ENCODE results near the gene UBE2H. TPM values are rescaled to one million over a fixed set of nuclear protein-coding genes. Genes with fewer than 3 reads are reported as not detected.
"Not testable (repeated sequence)": the region's sequence is repeated elsewhere in the genome, so short reads cannot be mapped to it uniquely, and the experiment has no call there.

UBE2H gene
- total RNA-seq, 2 donors from 2014 or later = 30.0 to 35.5 TPM

DNA sequence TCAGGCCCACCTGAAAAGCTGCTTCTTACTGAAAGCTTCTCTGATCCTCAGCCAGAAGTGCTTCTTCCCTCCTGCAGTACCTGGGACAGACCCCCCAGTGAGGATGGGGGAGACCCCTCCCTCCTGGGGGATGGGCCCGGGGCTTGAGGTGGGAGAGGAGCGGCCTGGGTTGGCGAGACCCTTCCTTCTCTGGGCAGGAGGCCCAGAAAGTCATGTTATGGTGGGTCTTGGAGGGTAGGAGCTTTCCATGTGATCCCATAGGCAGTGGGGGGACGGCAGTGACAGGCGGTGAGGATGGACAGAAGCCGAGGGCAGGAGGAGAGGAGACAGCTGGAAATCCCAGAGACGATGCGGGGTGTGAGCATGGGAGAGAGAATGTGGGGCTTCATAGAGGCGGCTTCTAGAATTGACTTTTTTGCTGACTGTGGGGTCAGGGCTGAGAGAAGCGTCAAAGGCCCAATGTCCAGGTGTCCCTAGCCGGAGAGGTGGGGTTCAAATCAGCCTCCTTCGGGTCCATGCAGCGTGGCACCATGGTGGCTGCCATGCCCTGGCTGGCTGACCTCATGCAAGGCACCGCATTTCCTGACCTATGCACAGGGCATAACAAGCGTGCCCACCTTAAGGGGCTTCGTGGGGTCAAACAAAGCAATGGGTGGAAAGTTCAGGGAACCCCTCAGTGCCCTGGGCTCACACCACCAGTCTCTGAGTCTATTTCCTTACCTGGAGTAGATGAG lies 154.0 kb downstream of the UBE2H start:
- ATAC-seq (no peak), DNase-seq (ENCODE audit: low spot score in 2 of 2) (no peak)
- Mint-ChIP-seq H3K9me3 (no peaks in the 10 kb centered on the region), H3K36me3 (no peaks in the 10 kb centered on the region), H3K27ac (no peak overlapping the region)

DNA sequence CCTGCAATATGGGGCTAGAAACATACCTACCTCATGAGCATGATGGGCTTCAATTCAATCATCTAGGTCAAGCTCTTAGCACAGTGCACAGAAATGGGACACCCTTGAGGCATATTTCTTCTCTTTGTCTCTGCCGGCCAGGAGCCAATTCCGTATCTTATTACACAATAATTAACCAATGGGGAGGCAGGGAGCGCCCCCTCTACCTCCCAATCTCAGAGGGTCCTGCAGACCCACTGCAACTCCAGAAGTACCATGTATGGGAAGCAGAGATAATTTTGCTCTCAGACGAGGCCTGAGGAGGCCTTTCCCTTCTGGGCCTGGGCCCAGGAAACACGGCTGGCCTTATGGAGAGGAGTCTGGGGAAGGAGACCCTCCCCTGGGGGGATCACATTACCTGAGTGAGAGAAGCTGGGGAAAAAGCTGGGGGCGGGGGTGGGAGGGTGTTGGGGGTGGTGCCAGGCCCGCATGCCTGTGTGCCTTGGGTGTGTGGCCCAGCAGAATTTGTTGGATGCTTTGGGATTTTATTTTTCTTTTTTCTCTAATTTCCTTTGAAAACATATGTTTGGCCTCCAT lies 155.5 kb downstream of the UBE2H start:
- ATAC-seq (no peak), DNase-seq (ENCODE audit: low spot score in 2 of 2) (no peak)
- Mint-ChIP-seq H3K27ac (no peak overlapping the region), H3K9me3 (no peaks in the 10 kb centered on the region), H3K36me3 (no peaks in the 10 kb centered on the region)

DNA sequence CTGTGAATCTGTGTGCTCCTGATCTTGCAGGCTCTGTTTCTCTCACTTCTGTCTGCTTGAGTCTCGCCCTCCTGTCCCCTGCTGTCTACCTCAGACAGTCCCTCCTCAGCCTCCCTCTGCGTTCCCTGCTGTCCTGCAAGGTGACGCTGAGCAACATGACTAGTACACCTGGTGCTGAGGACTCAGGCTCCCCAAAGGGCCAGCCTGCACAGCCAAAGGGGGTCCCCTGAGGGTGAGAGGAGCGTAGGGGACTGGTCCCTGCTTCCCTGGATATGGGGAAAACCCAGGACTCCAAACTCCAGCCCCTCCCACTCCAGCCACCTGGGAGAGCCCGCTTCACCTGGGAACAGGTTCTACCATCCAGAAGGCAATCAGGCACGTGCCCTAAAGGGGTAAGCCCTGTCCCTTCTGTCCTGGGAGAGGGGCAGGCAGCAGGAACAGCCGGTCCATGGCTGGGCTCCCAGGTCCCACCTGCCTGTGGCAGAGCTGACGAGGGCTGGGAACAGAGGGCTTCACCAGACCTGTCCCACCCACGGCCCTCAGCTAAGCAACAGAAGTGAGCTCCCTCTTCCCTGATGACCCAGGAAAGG lies 156.5 kb downstream of the UBE2H start:
- DNase-seq (ENCODE audit: low spot score in 2 of 2) (no peak), ATAC-seq (no peak)
- no peaks in the 10 kb centered on the region for H3K9me3 Mint-ChIP-seq
- no peak overlapping the region for H3K27ac Mint-ChIP-seq
- no peaks in the 10 kb centered on the region for H3K36me3 Mint-ChIP-seq

DNA sequence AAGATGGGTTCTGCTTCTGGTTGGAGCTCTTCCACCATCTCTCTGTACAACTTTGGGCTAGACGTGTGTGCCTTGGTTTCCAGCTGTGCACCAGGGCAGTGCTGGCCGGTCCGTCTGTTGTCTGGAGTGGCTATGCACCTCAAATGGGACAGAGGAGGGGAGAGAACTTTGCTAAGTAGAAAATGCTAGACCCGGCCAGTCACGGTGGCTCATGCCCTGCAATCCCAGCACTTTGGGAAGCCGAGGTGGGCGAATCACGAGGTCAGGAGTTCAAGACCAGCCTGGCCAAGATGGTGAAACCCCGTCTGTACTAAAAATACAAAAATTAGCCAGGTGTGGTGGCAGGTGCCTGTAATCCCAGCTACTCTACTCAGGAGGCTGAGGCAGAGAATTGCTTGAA lies 158.3 kb downstream of the UBE2H start:
- not testable (repeated sequence) for H3K9me3 Mint-ChIP-seq; ATAC-seq; H3K36me3 Mint-ChIP-seq; DNase-seq (ENCODE audit: low spot score in 2 of 2); H3K27ac Mint-ChIP-seq

DNA sequence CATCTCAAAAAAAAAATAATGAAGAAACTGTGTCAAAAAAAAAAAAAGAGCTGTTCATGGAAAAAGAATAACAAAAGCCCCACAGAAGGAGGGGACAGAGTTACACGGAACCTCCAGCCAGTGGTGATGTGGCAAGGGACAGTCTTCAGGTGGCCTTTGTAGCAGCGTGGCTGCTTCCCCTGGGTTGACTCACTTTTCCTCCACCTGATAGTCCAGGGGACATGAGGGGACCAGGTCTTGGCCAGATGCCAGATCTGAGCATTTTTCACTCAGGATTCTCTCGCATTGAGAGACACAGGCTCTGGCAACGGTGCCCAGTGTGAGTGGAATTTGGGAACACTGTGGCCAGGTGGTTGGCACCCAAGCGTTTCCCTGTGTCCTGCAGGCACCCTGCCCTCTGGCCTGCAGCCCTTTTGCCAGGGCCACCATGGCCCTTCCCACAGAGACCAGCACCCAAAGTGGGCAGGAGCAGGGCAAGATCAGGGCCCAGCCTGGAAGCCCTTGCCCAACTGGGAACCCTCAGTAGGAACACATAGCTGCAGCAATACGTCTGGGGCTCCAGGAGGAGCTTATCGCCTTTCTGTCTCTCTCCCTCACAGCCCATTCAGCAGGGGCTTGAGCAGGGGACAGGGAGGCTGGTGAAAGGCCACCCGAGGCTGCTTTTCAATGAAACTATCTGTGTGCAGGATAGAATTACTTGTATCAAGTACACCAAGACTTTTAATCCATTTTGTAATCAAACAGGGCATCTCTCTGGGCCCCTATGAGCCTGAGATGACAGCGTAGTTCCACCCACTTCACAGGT lies 159.1 kb downstream of the UBE2H start:
- no peak for ATAC-seq
- DNase-seq (ENCODE audit: low spot score in 2 of 2) = no peak
- Mint-ChIP-seq H3K36me3 (no peaks in the 10 kb centered on the region), H3K9me3 (no peaks in the 10 kb centered on the region), H3K27ac (no peak overlapping the region)

DNA sequence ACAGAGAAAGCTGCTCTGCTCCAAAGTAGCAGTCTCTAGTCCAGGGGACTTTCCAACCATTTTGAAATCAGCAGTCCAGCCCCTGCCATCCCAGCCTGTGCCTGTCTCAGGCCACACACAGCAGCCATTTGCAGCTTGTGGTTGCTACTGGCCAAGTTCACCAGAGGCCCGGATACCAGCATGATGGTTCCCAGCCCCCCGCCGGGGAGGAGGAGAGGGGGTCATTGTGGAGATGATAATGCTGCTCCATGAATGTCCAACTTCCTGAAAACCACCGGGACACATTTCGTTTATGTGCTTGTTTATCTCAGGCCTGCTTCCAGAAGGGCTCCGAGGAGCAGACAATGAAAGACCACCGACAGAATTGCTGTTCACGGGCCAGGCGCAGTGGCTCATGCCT lies 160.0 kb downstream of the UBE2H start:
- ATAC-seq = no peak
- Mint-ChIP-seq H3K36me3 (no peaks in the 10 kb centered on the region), H3K27ac (no peak overlapping the region), H3K9me3 (no peaks in the 10 kb centered on the region)
- DNase-seq (ENCODE audit: low spot score in 2 of 2) = no peak

DNA sequence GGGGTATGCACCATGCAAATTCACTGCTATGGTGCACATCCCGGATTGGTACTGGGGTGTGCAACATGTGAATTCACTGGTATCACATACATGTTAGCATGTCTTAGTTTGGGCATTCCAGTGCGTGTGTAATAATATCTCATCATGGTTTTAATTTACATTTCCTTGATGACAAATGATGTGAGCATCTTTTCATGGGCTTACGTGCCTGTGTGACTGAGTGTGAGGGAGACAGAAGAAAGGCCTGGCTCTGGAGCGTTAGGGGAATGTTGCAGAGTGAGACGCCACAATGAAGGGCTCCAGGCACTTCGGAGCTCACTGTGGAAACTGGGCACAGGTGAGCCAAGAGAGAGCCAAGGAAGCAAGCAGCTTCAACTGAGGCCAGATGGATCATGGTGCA lies 162.6 kb downstream of the UBE2H start:
- Mint-ChIP-seq H3K9me3 (no peaks in the 10 kb centered on the region), H3K27ac (no peak overlapping the region), H3K36me3 (no peaks in the 10 kb centered on the region)
- DNase-seq (ENCODE audit: low spot score in 2 of 2) (no peak), ATAC-seq (no peak)

DNA sequence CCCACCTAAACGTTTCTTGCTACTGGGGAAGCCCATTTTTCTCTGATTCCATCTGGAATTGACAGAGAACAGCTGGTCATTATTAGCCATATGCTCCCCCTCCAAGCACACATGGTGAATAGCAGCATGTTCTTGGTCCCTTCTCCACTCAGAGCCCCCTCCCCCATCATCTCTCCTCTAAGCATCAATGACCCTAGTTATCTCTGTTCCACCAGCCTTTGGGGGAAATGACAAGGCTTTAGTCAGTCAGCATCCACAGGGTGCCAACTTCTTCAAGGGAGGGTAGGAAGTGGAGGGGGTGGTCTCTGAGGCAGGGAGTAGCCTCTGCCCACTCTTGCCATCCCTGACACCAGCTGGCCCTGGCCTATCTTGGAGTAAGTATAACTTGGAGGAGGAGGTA lies 163.1 kb downstream of the UBE2H start:
- no peak for DNase-seq (ENCODE audit: low spot score in 2 of 2)
- Mint-ChIP-seq H3K9me3 (no peaks in the 10 kb centered on the region), H3K27ac (no peak overlapping the region), H3K36me3 (no peaks in the 10 kb centered on the region)
- ATAC-seq = no peak

DNA sequence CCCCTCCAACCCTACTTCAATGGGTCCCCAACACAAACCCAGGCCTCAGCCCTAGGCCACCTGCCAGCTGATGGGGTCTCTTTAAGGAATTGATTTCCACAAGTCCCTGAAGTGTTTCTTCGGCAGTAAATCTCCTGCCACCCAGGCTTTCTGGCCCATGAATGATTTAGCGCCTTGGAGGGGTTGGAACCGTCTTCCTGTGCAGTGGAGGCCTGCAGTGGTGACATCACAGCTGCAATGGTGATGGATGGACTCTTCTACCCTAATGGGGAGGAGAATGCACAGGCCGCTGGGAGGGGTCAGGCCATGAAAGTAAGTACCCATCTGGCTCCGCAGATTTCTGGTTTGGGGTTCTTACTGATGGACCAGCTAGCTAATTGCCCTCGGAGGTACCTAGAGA lies 163.8 kb downstream of the UBE2H start:
- H3K36me3 Mint-ChIP-seq = no peaks in the 10 kb centered on the region
- H3K9me3 Mint-ChIP-seq = no peaks in the 10 kb centered on the region
- ATAC-seq = no peak
- H3K27ac Mint-ChIP-seq = no peak overlapping the region
- no peak for DNase-seq (ENCODE audit: low spot score in 2 of 2)

DNA sequence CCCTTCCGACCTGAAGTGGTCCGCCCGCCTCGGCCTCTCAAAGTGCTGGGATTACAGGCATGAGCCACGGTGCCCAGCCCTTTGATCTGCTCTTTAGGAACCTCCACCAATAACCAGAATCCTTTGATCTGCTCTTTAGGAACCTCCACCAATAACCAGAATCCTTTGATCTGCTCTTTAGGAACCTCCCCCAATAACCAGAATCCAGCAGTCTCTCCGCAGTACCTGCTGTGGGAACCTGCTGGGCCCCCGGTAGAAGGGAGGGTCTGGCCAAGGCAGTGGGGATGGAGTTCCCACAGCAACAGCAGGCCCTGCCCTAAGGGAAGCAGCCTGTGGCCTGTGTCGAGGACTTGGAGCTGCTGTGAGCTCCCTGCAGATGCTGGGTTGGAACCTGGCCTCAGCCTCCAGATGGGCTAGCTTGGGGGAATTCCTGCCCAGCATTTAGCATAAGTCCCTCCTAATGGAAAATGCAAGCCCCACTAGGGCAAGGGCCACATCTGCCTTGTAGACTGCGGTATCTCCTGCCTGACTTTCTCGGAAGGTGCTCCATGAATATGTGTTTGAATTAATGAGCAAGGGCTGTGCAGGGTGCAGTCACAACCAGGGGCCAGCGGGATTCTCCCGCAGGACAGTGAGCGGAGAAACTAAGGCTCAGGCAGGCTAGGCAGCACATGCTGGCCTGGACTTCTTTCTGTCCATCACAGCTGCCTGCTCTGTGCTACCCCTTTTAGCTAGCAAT lies 165.8 kb downstream of the UBE2H start:
- H3K27ac Mint-ChIP-seq = no peak overlapping the region
- peak in 1 of 2 donors; percentile 22 for ATAC-seq

DNA sequence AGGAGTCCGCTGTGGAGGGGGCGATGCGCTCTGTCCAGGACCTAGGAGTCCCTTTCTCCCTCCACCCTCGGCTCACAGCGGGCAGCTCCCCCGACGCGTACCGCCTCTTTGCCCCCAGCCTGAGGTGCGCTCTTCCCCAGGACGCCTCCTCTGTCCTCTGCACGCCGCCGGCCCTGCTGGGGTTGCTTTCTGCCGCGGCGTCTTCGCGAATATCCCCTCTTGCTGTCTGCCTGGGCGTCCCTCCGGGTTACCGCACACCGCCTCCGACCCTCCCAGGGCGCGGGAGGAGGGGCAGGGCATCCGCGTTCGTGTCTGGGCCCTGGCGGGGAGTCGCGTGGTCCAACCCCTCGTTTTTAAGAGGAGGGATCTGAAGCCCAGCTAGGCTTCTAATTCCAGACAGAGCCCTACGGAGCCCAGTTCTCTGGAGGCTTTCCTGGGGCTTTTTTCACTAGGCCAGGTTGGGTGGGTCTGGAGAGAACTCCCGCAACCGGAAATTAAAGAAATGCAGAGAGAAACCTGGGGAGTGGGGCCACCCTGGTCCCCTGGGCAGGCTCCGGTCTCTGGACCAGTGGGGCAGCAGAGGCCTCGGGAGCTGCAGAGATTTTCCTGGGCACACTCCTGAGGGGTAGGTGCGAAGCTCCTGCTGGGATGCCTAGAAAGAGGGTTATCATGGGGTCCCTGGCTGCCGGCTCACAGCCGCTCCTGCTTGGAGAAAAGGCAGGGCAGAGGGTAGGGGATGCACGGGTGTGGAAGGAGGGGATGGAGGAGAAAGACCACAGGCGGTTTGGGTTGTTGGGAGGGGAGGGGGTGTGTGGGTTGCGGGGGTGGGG lies 166.9 kb downstream of the UBE2H start:
- Mint-ChIP-seq H3K9me3 (no peaks in the 10 kb centered on the region), H3K36me3 (peaks cover 0 to 7% of the 10 kb centered on the region in 2 donors), H3K27ac (no peak overlapping the region)
- ATAC-seq = peak; percentile 12 to 13
- DNase-seq (ENCODE audit: low spot score in 2 of 2) = peak in 1 of 2 donors; percentile 15

More for the DNA sequence above, 165.8 kb downstream of the UBE2H start:
- Mint-ChIP-seq H3K9me3 (no peaks in the 10 kb centered on the region), H3K36me3 (peaks cover 0 to 7% of the 10 kb centered on the region in 2 donors)
- DNase-seq (ENCODE audit: low spot score in 2 of 2) = no peak

DNA sequence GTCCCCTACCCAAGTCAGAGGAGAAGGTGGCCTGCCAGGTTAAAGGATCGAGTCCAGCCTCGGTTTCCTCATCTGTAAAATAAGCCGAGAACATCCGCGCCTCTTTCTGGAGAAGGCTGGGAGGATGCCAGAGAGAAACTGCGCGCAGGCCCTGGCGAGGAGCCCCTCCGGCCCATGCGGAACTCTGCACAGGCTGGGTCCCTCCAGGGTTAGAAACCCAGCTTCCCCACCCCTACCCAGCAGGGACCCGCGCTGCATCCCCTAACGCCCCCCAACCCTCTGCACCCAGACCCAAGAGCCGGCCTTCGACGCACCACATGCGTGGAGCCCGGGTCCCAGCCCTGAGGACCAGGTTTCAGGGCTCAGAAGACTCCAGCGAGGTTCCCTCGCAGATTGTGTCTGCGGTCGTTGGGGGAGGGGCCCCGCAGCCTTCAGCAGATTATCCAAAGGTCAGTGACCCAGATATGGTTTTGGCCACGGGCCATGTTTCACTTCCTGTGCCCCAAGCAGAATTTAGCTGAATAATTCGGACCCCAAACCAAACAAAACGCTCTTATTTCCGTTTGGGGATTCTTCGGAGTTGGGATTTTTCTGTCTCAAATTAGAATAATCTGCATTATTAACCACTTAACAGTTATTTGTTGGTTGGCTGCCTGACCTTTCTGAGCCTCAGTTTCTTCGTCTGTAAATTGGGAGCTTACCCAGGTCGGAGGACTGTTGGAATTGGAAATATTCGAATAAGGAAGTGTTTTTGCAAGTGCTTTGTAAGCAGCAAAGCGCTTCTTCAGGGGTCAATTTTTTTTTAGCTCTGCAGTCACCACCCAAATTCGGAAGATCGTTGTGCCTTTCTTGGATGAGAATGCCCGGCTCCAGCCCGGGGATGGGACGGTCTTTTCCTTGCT lies 167.7 kb downstream of the UBE2H start:
- ATAC-seq (no peak), DNase-seq (ENCODE audit: low spot score in 2 of 2) (no peak)
- Mint-ChIP-seq H3K9me3 (no peaks in the 10 kb centered on the region), H3K36me3 (peaks cover 0 to 7% of the 10 kb centered on the region in 2 donors), H3K27ac (no peak overlapping the region)

DNA sequence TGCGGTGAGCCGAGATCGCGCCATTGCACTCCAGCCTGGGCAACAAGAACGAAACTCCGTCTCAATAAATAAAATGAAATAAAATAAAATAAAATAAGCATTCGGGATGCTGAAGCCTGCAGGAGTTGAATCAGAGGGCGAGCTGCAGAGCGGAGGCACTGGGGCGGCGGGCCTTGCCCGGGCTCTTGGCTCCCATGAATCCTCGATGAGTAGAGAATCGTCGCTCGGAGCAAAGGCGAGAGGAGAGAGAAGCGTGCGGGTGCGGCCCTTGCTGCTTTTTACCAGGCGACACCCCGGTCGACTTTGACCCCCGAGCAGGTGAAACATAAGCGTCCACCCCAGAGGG lies 168.3 kb downstream of the UBE2H start:
- ATAC-seq = no peak
- no peak for DNase-seq (ENCODE audit: low spot score in 2 of 2)
- H3K9me3 Mint-ChIP-seq = no peaks in the 10 kb centered on the region
- no peak overlapping the region for H3K27ac Mint-ChIP-seq
- peaks cover 0 to 7% of the 10 kb centered on the region in 2 donors for H3K36me3 Mint-ChIP-seq

DNA sequence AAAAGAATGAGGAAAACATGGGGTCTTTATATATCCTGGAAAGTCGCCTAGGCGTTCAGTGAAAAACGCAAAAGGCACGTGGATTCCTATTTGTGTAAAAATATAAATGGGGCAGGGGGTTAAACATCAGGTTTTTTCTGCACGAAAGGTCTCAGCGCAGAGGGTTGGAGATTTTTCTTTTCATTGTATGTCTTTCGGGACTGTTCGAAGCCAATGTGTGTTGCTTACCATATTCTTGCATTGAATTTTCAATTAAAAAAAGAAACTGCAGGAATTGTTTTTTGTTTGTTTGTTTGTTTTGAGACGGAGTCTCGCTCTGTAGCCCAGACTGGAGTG lies 169.2 kb downstream of the UBE2H start:
- H3K36me3 Mint-ChIP-seq = peaks cover 0 to 7% of the 10 kb centered on the region in 2 donors
- ATAC-seq = no peak
- no peaks in the 10 kb centered on the region for H3K9me3 Mint-ChIP-seq
- no peak overlapping the region for H3K27ac Mint-ChIP-seq
- DNase-seq (ENCODE audit: low spot score in 2 of 2) = no peak
